GM23338 (cell line): Measurements from ENCODE around the gene RMI2. TPM values are rescaled to one million over a fixed set of nuclear protein-coding genes. Genes with fewer than 3 reads are reported as not detected.
A peak's percentile ranks its signal among the peaks of the same experiment; 100 is the strongest.

Experiments
- ATAC-seq: fragments of 200-7000 bp; cut with Tn5 transposase; 3 replicates; pipeline ENCODE4 v1.9.1; 2020
- DNase-seq: peaks from one replicate; pipeline ENCODE4 v3.0.0-alpha.2; 2015; ENCODE audit warnings: low spot score
- H2AFZ ChIP-seq: fragments of 200-600 bp; sonication (generic); 2 replicates; pipeline ENCODE4 v1.8.0; 2016; ENCODE audit warnings: antibody characterized with exemption, mild to moderate bottlenecking, moderate library complexity
- H3F3A ChIP-seq: fragments of 200-600 bp; sonication (generic); replicated peaks from 2 replicates; pipeline ENCODE4 v1.8.0; 2017; ENCODE audit warnings: antibody characterized with exemption, mixed run types, low read depth
- H3K27ac ChIP-seq: fragments of 200-600 bp; sonication (generic); 2 replicates; pipeline ENCODE4 v1.6.1; 2016; ENCODE audit warnings: low read depth
- H3K27me3 ChIP-seq: fragments of 200-600 bp; sonication (generic); 2 replicates; pipeline ENCODE4 v1.8.0; 2016; ENCODE audit warnings: mild to moderate bottlenecking, mixed run types, moderate library complexity; ENCODE audit not compliant: insufficient read depth
- H3K36me3 ChIP-seq: fragments of 200-600 bp; sonication (generic); 2 replicates; pipeline ENCODE4 v1.8.0; 2016; ENCODE audit warnings: mild to moderate bottlenecking; ENCODE audit not compliant: insufficient read depth
- H3K4me1 ChIP-seq: fragments of 200-600 bp; sonication (generic); 2 replicates; pipeline ENCODE4 v1.8.0; 2016; ENCODE audit warnings: mild to moderate bottlenecking, moderate library complexity; ENCODE audit not compliant: insufficient read depth
- H3K4me2 ChIP-seq: fragments of 200-600 bp; sonication (generic); 2 replicates; pipeline ENCODE4 v1.7.1; 2017; ENCODE audit warnings: mixed run types
- H3K4me3 ChIP-seq: fragments of 200-600 bp; sonication (generic); 2 replicates; pipeline ENCODE4 v1.6.1; 2016; ENCODE audit warnings: mixed run types
- H3K79me2 ChIP-seq: fragments of 200-600 bp; sonication (generic); replicated peaks from 2 replicates; pipeline ENCODE4 v1.8.0; 2017; ENCODE audit warnings: mild to moderate bottlenecking; ENCODE audit not compliant: insufficient read depth
- H3K9me2 ChIP-seq: fragments of 200-600 bp; sonication (generic); 2 replicates; pipeline ENCODE4 v1.8.0; 2017; ENCODE audit not compliant: insufficient read depth
- H4K20me1 ChIP-seq: fragments of 200-600 bp; sonication (generic); replicated peaks from 2 replicates; pipeline ENCODE4 v1.8.0; 2017; ENCODE audit warnings: mild to moderate bottlenecking; ENCODE audit not compliant: insufficient read depth
- H3K27ac Mint-ChIP-seq: 2 replicates; pipeline ENCODE4 v1.8.0; 2020; ENCODE audit warnings: inconsistent platforms, mild to moderate bottlenecking, moderate library complexity, mixed read lengths
- H3K27me3 Mint-ChIP-seq: 3 replicates; pipeline ENCODE4 v1.8.0; 2022; ENCODE audit warnings: low read depth, mild to moderate bottlenecking, moderate library complexity, mixed read lengths, inconsistent platforms; ENCODE audit not compliant: insufficient read depth, poor library complexity
- H3K36me3 Mint-ChIP-seq: 3 replicates; pipeline ENCODE4 v1.8.0; 2021; ENCODE audit warnings: low read depth, mild to moderate bottlenecking, inconsistent platforms, moderate library complexity, mixed read lengths
- H3K4me1 Mint-ChIP-seq: 3 replicates; pipeline ENCODE4 v1.8.0; 2020; ENCODE audit warnings: mild to moderate bottlenecking, inconsistent platforms, mixed read lengths
- H3K4me3 Mint-ChIP-seq: 3 replicates; pipeline ENCODE4 v1.8.0; 2021; ENCODE audit warnings: moderate library complexity, mild to moderate bottlenecking, inconsistent platforms, mixed read lengths
- H3K9me3 Mint-ChIP-seq: 3 replicates; pipeline ENCODE4 v1.8.0; 2020; ENCODE audit warnings: moderate library complexity, mild to moderate bottlenecking, inconsistent platforms, mixed read lengths
- CREB1 ChIP-seq: fragments of 250-450 bp; sonication (Bioruptor Pico); IDR thresholded peaks from 2 replicates; pipeline ENCODE4 v1.5.0; 2020; ENCODE audit warnings: low read depth, mild to moderate bottlenecking, moderate library complexity
- EZH2 ChIP-seq: fragments of 200-600 bp; sonication (generic); IDR thresholded peaks from one replicate; pipeline ENCODE4 v1.8.0; 2017; ENCODE audit warnings: antibody characterized with exemption, mild to moderate bottlenecking, low read depth; ENCODE audit not compliant: unreplicated experiment
- EZH2phosphoT487 ChIP-seq: fragments of 200-600 bp; sonication (generic); IDR thresholded peaks from one replicate; pipeline ENCODE4 v1.8.1; 2018; ENCODE audit warnings: antibody characterized with exemption; ENCODE audit not compliant: unreplicated experiment
- JUNB ChIP-seq: IDR thresholded peaks from one replicate; pipeline ENCODE4 v1.6.1; 2016; ENCODE audit warnings: antibody characterized with exemption; ENCODE audit not compliant: unreplicated experiment
- POLR2AphosphoS5 ChIP-seq: IDR thresholded peaks from 2 replicates; pipeline ENCODE4 v1.6.1; 2016; ENCODE audit warnings: antibody characterized with exemption, low read depth
- STAT1 ChIP-seq: IDR thresholded peaks from one replicate; pipeline ENCODE4 v1.6.1; 2016; ENCODE audit warnings: antibody characterized with exemption; ENCODE audit not compliant: unreplicated experiment
- ZNF114 ChIP-seq: fragments of 250-450 bp; sonication (Bioruptor Pico); IDR thresholded peaks from 2 replicates; pipeline ENCODE4 v1.5.0; 2020; ENCODE audit warnings: mild to moderate bottlenecking, moderate library complexity
- polyA plus RNA-seq: library from polyadenylated mRNA; unstranded; fragments of >200 nt; fragmentation: Nextera tagmentation; extraction: Ambion mirVana; gene quantifications from 2 replicates; pipeline ENCODE4 v1.2.1, GENCODE V29; 2016
- total RNA-seq: library from RNA; depleted of rRNA; stranded (reverse); fragments of >200 nt; shearing (Covaris generic); gene quantifications from 2 replicates; pipeline ENCODE4 v1.2.3, GENCODE V29; 2014
- TF ChIP-seq, protein P1 (sequence below), 2 experiments: fragments of 200-600 bp in 1 of 2; sonication (generic) in 1 of 2; conservative IDR thresholded peaks; 2 replicates each; pipeline versions ENCODE4 v1.5.1 to v1.6.1; 2016 to 2017; ENCODE audit warnings: antibody characterized with exemption in 2 of 2, low read depth in 2 of 2, mild to moderate bottlenecking in 2 of 2, moderate library complexity in 1 of 2
- TF ChIP-seq, protein P2 (sequence below): IDR thresholded peaks from one replicate; pipeline ENCODE4 v1.6.1; 2018; ENCODE audit warnings: antibody characterized with exemption; ENCODE audit not compliant: unreplicated experiment
- TF ChIP-seq, protein P3 (sequence below): IDR thresholded peaks from 2 replicates; pipeline ENCODE4 v1.6.1; 2016; ENCODE audit warnings: antibody characterized with exemption

The RMI2 gene
- total and polyA plus RNA-seq, 2 experiments from 2014 or later: 98.2 to 108 TPM

DNA sequence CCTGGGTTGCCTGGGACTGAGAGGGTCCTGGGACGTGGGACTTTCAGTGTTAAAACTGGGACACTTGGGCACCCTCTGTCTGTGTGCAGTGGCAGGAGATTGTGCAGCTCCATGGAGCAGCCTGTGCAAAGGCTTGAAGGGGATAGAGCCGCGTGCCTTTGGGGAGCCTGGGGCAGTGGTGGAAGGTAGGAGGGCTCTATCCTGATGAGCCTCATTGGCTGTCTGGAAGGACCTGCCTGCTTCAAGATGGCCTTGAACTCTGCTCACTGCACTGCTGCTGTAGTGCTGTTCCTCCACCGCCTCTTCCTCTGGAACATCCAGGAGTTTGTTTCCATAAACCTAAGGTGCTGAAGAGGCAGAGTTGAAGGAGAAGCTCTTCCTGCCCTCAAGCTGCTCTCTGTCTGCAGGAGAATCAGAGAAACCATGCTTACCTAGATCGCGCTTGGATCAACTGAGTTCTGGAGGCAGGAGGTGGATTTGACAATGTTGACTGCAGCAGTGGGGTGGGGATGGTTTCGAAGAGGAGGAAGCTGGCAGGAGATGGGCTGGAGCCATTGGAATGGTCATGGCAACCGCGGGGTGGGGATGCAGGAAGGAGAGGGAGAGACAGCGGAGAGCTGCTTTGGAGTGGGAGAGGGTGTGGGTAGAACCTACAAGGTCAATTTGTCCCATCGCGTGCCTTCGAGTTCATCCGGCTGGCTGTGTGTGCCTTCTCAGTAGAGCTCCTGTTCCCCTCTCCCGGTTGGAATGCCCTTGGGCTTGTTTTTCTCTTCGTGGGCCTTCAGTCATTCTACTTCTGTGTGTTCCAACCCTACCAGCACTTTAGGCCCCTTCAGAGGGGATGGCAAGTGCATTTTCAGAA is 3.7 kb downstream of the RMI2 start:
- H3K27ac ChIP-seq: peak overlapping the region; percentile 55; the same call in 1 of the 2 replicates
- peaks cover 82% of the 10 kb centered on the region for H3K79me2 ChIP-seq
- Mint-ChIP-seq H3K36me3 (peaks cover 38% of the 10 kb centered on the region), H3K27me3 (peaks cover 11% of the 10 kb centered on the region), H3K27ac (peak overlapping the region; percentile 88; the same call in 1 of the 2 replicates), H3K4me3 (no peak overlapping the region; the same call in 2 of the 3 replicates), H3K9me3 (0 out of 3 replicates have a peak, but pooled peaks cover 3% of the 10 kb centered on the region), H3K4me1 (peaks cover 50% of the 10 kb centered on the region)
- H3K36me3 ChIP-seq: peaks cover 17% of the 10 kb centered on the region
- no peaks in the 10 kb centered on the region for H3K9me2 ChIP-seq
- no peak for DNase-seq
- no peak for TF ChIP-seq CREB1 (CRISPR knock-in tag)
- TF ChIP-seq STAT1: no peak
- no peak for TF ChIP-seq ZNF114 (CRISPR knock-in tag)
- TF ChIP-seq, protein P1, sequence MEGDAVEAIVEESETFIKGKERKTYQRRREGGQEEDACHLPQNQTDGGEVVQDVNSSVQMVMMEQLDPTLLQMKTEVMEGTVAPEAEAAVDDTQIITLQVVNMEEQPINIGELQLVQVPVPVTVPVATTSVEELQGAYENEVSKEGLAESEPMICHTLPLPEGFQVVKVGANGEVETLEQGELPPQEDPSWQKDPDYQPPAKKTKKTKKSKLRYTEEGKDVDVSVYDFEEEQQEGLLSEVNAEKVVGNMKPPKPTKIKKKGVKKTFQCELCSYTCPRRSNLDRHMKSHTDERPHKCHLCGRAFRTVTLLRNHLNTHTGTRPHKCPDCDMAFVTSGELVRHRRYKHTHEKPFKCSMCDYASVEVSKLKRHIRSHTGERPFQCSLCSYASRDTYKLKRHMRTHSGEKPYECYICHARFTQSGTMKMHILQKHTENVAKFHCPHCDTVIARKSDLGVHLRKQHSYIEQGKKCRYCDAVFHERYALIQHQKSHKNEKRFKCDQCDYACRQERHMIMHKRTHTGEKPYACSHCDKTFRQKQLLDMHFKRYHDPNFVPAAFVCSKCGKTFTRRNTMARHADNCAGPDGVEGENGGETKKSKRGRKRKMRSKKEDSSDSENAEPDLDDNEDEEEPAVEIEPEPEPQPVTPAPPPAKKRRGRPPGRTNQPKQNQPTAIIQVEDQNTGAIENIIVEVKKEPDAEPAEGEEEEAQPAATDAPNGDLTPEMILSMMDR (conservative IDR thresholded peaks at IDR 0.05; ENCODE audit: low read depth in 2 of 2): no peak
- TF ChIP-seq, protein P2, sequence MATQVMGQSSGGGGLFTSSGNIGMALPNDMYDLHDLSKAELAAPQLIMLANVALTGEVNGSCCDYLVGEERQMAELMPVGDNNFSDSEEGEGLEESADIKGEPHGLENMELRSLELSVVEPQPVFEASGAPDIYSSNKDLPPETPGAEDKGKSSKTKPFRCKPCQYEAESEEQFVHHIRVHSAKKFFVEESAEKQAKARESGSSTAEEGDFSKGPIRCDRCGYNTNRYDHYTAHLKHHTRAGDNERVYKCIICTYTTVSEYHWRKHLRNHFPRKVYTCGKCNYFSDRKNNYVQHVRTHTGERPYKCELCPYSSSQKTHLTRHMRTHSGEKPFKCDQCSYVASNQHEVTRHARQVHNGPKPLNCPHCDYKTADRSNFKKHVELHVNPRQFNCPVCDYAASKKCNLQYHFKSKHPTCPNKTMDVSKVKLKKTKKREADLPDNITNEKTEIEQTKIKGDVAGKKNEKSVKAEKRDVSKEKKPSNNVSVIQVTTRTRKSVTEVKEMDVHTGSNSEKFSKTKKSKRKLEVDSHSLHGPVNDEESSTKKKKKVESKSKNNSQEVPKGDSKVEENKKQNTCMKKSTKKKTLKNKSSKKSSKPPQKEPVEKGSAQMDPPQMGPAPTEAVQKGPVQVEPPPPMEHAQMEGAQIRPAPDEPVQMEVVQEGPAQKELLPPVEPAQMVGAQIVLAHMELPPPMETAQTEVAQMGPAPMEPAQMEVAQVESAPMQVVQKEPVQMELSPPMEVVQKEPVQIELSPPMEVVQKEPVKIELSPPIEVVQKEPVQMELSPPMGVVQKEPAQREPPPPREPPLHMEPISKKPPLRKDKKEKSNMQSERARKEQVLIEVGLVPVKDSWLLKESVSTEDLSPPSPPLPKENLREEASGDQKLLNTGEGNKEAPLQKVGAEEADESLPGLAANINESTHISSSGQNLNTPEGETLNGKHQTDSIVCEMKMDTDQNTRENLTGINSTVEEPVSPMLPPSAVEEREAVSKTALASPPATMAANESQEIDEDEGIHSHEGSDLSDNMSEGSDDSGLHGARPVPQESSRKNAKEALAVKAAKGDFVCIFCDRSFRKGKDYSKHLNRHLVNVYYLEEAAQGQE: no peak
- no peak for TF ChIP-seq POLR2AphosphoS5
- TF ChIP-seq EZH2phosphoT487: no peak
- TF ChIP-seq JUNB: no peak
- TF ChIP-seq, protein P3, sequence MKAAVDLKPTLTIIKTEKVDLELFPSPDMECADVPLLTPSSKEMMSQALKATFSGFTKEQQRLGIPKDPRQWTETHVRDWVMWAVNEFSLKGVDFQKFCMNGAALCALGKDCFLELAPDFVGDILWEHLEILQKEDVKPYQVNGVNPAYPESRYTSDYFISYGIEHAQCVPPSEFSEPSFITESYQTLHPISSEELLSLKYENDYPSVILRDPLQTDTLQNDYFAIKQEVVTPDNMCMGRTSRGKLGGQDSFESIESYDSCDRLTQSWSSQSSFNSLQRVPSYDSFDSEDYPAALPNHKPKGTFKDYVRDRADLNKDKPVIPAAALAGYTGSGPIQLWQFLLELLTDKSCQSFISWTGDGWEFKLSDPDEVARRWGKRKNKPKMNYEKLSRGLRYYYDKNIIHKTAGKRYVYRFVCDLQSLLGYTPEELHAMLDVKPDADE: no peak
- TF ChIP-seq EZH2: no peak
- H3K4me3 ChIP-seq: no peak overlapping the region
- H3K4me2 ChIP-seq: peak overlapping the region; percentile 31; the same call in 1 of the 2 replicates
- no peak for ATAC-seq
- H2AFZ ChIP-seq: no peak overlapping the region
- H3F3A ChIP-seq: 0 out of 2 replicates have a peak, but pooled peaks cover 7% of the 10 kb centered on the region
- peaks cover 47% of the 10 kb centered on the region for H3K4me1 ChIP-seq
- H4K20me1 ChIP-seq: peaks cover 7% of the 10 kb centered on the region; the same call in 1 of the 2 replicates
- no peaks in the 10 kb centered on the region for H3K27me3 ChIP-seq
